CMK (cell line): ENCODE data around the gene TMPRSS13.
"Not testable (repeated sequence)": the region's sequence is repeated elsewhere in the genome, so short reads cannot be mapped to it uniquely, and the experiment has no call there.

ENCODE experiments used
- DNase-seq: peaks from one replicate; pipeline ENCODE4 v3.0.0-alpha.2; 2010; ENCODE audit warnings: low read depth

TMPRSS13 gene

DNA sequence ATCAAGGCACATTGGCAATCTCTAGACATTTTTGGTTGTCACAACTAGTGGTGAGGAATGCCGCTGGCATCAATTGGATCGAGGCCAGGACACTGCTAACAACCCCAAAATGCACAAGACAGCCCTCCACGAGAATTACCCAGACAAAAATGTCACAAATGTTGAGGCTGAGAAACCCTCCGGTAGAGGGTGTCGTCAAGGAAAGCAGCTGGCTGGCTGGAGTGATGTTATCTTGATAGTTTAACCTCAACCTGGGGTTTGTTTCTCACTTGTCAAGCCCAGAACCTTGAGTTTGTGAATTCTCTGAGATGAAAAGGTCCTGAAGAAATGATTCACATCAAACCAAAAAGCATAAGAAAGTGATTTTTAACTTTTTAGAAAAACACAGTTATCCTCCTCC is 21.1 kb upstream of the TMPRSS13 start:
- no peak for DNase-seq

GRCh38 chr11:117949062-117949461 is 19.9 kb upstream of the TMPRSS13 start:
- DNase-seq, result no peak

DNA sequence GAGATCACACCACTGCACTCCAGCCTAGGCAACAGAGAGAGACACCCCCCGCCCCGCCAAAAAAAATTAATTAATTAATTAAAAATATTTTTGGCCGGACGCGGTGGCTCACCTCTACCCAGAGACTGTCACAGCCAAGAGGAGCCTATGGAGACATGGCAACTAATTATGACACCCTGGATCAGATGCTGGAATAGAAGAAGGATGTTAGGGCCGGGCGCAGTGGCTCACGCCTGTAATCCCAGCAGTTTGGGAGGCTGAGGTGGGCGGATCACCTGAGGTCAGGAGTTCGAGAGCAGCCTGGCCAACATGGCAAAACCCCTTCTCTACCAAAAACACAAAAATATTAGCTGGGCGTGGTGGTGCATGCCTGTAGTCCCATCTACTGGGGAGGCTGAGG is 19.3 kb upstream of the TMPRSS13 start:
- not testable (repeated sequence) for DNase-seq

DNA sequence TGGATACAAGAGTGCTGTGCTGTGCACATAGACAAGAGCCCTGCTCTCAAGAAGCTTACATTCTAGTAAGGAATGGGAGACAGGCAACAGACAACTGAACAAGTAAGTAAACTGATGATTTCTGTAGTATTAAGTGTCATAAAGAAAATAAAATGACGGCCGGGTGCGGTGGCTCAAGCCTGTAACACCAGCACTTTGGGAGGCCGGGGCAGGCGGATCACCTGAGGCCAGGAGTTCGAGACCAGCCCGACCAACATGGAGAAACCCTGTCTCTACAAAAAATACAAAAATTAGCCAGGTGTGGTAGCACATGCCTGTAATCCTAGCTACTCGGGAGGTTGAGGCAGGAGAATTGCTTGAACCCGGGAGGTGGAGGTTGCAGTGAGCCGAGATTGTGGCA is 18.5 kb upstream of the TMPRSS13 start:
- not testable (repeated sequence) for DNase-seq

- peak; percentile 89 for DNase-seq
Measured at GRCh38 chr11:117946842-117947526, 17.8 kb upstream of the TMPRSS13 start.

DNA sequence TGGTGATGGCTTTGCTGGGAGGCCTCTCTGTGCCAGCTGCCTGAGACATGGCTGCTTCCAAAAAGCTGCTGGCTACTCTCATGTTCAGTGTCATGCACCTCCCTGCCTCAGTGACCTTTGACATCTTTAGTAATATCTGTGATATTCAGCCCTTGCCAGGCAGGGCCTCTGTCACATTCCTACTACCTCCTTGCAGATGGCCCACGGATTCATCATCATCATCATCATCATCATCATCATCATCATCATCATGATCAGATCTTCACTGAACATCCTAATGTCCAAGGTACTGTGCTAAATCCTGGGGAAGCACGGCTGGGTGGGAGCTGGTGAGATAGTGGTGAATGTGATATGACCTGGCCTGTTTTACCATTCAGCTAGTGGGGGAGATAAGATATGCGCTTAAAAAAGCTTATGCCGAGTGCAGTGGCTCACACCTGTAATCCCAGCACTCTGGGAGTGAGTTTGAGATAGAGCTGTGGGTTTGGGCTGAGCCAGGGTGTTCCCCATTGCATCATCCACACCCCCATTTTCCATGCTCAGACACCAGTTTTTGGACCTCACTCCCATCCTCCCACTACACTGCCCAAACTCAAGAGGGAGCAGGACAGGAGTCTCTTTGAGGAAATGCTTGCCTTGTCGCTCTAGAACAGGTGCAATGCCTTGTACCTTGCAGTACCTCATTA is 17.1 kb upstream of the TMPRSS13 start:
- DNase-seq, result no peak

DNA sequence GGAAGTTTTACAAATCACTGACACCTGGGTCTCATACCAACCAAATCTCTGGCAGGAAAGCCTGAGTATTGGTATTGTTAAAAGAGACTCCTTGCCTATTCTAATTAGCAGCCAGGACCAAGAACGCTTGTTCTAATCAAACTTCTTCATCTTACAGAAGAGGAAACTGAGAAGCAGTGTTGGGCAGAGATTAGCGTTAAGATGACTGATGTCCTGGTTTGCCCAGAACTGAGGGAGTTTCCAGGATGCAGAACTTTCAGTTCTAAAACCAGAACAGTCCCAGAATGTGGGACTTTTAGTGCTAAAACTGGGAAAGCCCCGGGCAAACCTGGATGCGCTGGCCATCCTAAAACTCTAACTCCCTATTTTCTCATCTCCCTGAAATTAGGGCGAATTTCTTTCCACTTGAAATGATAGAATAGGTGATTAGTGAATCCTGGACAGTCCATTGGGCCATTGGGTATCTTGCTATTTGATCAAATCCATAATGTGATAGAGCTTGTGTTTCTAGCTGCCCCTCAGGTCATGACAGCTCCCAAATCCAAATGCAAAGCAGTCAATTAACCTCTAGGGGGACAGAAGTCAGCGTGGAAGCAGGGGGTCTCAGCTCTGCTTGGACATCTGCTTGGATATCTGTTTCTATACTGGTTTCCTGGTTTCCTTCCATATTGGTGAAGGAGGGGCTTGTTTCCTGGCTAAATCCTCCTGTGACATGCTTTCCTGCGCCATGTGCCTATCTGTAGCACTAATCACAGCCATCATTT is 16.0 kb upstream of the TMPRSS13 start:
- no peak for DNase-seq

DNA sequence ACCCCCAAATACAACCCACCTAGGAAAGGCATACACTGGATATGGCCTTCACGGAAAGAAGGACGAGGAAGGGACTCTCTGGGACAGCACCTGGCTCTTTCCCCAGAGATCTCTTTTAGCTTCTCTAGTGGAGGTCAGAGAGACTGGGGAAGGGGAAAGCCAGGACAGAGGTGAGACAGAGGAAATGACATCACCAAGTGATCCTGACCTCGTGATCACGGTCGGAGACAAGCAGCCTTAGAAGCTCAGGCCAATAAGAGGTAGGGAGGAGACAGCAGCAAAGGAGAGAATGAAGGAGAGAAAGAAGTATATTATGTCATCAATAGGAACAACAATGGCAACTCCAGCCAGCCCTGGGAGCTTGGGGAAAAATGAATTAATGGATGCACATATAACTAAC is 15.4 kb upstream of the TMPRSS13 start:
- no peak for DNase-seq

GRCh38 chr11:117941976-117942654 is 12.9 kb upstream of the TMPRSS13 start:
- no peak for DNase-seq

DNA sequence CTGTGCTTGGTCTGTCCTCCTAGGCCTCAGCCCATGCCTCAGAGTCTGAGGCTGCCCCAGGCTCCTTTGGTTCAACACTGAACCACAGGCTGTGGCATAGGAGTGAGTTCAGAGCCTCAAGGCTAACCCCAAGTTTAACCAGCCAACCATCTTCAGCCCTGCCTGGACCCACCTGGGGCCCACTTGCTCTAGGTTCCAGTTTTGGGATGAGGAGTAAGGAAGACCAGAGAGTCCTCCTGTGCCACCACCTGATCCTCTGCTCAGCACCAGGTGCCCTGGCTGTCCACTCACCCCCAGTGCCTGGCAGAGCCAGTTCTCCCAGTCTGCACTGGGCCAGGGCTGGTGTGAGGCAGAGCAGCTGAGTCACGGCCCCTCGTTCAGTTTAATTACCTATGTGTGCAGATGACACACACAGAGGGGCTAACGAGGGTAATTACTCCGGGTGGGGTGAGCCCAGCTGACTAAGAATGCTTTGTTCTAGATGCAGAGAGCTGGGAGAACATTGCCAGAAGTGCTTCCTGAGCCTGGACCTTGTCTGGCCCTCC is 12.0 kb upstream of the TMPRSS13 start:
- DNase-seq, result no peak

- DNase-seq, result no peak
Measured at GRCh38 chr11:117940736-117941135, 11.5 kb upstream of the TMPRSS13 start.

GRCh38 chr11:117936973-117937372 is 7.8 kb upstream of the TMPRSS13 start:
- DNase-seq, result no peak

DNA sequence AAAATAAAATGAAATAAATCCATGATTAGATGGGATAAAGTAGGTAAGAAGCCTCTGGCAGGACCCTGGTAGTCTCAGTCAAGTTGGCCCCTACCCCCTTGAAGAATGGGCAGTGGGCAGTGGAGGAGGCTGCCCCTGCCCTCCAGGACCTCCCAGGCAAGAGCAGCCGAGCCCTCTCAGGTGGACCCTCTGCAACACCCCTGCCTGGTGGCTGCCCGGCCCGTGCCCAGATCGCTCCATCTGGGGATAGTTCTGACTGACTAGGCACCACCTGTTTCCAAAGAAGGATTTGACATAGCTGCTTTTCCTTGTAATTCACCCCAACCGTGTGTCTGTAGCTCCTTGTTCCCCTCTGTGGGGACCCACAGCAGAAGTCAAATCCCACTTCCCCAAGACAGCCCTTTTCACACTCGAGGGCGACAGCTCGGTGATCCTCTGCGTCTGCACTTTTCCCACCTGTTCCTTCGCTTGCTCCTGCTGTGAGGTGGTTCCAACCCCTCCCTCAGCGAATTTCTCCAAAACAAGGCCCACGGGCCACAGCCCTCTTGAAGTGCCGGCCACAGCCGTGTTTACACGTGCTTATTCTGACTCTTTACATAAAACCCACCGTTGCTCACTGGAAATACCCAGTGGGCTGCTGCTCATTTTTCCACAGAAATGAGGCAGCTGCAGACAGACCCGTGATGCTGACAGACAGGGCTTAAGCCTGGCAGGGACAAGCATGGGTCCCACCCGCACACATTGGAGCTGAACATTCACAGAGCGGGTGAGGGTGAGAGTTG is 5.5 kb upstream of the TMPRSS13 start:
- no peak for DNase-seq

DNA sequence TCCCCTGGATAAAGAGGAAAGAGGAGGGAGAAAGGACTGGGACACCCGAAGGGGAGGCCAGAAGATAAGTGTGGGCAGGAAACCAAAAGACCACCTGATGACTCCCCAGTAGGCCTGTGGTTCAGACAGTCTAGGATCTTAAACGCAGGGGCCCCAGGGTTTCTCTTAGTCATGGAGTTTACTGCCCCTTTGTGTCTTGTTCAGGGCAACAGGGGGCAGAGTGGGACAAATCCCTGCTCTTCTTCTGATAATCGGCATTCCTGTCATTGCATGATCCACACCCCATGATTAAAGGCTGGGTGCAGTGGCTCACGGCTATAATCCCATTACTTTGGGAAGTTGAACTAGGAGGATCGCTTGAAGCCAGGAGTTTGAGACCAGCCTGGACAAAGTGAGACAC is 4.7 kb upstream of the TMPRSS13 start:
- no peak for DNase-seq

GRCh38 chr11:117933475-117933874 is 4.3 kb upstream of the TMPRSS13 start:
- DNase-seq, result no peak

GRCh38 chr11:117932947-117933346 is 3.7 kb upstream of the TMPRSS13 start:
- DNase-seq, result no peak

GRCh38 chr11:117932426-117932825 is 3.2 kb upstream of the TMPRSS13 start:
- no peak for DNase-seq

DNA sequence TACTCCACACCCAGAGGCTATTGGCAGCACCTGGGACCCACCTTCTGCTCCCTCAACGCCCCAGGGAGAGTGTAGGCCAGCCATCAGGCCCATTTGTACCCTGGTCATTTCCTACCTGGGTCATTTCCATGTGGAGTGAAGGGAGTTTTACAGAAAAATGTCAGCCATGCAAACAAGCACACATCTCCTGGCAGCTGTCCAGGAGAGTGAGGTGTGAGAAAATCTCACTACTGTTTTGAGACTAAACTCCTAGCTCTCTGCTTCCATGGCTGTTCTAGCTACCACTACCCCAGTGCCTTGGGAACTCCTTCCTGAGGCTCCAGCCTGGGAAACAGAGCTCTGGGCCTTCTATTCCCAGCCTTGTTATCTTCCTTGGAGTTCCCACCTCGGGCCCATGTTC is 2.8 kb upstream of the TMPRSS13 start:
- no peak for DNase-seq

DNA sequence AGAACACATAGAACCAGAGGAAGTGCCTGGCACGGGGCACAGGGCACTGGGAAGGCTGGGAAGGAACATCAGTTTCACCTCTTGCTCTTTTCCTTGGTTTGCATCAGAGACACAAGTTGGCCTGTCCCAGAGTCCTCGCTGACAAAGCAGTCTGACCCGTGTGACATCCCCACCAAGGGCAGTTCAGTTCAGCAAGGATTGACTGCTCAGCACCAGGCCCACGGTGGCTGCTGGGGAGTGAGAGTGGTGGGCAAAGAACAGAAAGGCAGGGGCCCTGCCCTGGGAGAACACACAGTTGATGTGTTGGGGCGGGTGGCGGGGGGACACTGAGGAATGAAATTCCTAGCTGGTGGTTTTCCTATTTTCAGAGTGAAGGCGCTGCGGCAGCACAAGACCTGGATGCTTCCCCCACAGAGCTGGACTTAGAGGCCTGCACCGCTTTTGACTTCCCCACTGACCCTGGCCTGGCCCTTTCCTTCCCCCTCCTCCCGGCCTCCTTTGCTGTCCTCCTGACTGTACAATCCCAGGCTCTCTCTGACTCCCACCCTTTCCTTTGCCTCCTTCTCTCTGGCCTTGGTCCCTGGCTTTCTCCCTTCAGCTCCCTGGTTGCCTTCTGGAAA is 2.2 kb upstream of the TMPRSS13 start:
- no peak for DNase-seq

DNA sequence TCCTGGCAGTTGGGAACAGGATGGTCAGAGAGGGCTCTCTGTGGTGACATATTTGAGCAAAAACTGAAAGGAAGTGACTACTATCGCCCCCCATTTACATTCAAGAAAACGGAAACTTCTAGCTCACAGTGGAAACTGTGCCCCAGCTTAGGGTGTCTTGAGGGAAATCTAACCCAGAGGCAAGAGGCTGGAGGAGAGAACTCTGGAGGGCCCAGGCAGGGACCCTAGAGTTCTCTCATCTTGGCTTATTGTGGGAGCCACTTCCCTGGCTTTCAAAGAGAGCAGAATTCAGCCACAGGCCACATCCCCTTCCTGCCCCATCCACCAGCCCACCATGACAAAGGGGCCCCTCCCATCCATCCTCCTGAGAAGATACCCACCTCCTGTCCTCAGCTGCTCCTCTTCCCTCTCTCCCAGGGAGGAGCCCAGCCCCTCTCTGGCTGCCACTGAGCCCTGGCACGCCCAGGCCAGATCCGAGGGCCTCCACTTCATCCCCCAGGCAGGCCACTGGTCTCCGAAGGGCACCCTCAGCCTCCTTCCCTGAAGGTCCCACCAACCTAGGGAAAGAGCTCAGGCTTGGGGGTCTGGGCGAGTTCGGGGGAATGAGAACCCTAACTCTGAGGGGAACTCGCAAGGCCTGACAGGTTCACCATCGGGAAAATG is 1.6 kb upstream of the TMPRSS13 start:
- no peak for DNase-seq
